ENCODE data around the gene SEMA4D.

SEMA4D gene

GRCh38 chr9:89442981-89443814, 54.7 kb downstream of the SEMA4D start:
- no peak overlapping the region for H3K4me3 ChIP-seq (ENCODE audit: low read depth in 1 of 5, low read length in 5 of 5)
- no peaks in the 10 kb centered on the region for H3K9me3 ChIP-seq (ENCODE audit: control insufficient read depth in 5 of 5, low read length in 5 of 5)
- no peak overlapping the region for H3K9ac ChIP-seq (ENCODE audit: low read length in 5 of 5)
- peaks cover 0 to 4% (median 0%) of the 10 kb centered on the region in 5 donors for H3K27me3 ChIP-seq (ENCODE audit: control insufficient read depth in 5 of 5, insufficient read depth in 4 of 5, low read length in 5 of 5)
- H3K27ac ChIP-seq (ENCODE audit: low read depth, low read length): no peak overlapping the region
- peaks cover 0 to 16% (median 0%) of the 10 kb centered on the region in 5 donors for H3K4me1 ChIP-seq (ENCODE audit: control insufficient read depth in 5 of 5, insufficient read depth in 5 of 5, low read length in 5 of 5)
- H3K36me3 ChIP-seq (ENCODE audit: control insufficient read depth in 5 of 5, insufficient read depth in 5 of 5, low read length in 5 of 5): no peaks in the 10 kb centered on the region

GRCh38 chr9:89442501-89442978, 55.4 kb downstream of the SEMA4D start:
- Histone ChIP-seq H3K4me1 (ENCODE audit: control insufficient read depth in 5 of 5, insufficient read depth in 5 of 5, low read length in 5 of 5) (peaks cover 0 to 16% (median 0%) of the 10 kb centered on the region in 5 donors), H3K36me3 (ENCODE audit: control insufficient read depth in 5 of 5, insufficient read depth in 5 of 5, low read length in 5 of 5) (no peaks in the 10 kb centered on the region), H3K9ac (ENCODE audit: low read length in 5 of 5) (no peak overlapping the region), H3K27me3 (ENCODE audit: control insufficient read depth in 5 of 5, insufficient read depth in 4 of 5, low read length in 5 of 5) (peaks cover 0 to 4% (median 0%) of the 10 kb centered on the region in 5 donors), H3K4me3 (ENCODE audit: low read depth in 1 of 5, low read length in 5 of 5) (no peak overlapping the region), H3K27ac (ENCODE audit: low read depth, low read length) (no peak overlapping the region), H3K9me3 (ENCODE audit: control insufficient read depth in 5 of 5, low read length in 5 of 5) (no peaks in the 10 kb centered on the region)

GRCh38 chr9:89441986-89442385, 55.9 kb downstream of the SEMA4D start:
- H3K4me3 ChIP-seq (ENCODE audit: low read depth in 1 of 5, low read length in 5 of 5): no peak overlapping the region
- H3K9me3 ChIP-seq (ENCODE audit: control insufficient read depth in 5 of 5, low read length in 5 of 5): no peaks in the 10 kb centered on the region
- H3K27ac ChIP-seq (ENCODE audit: low read depth, low read length): no peak overlapping the region
- peaks cover 0 to 4% (median 0%) of the 10 kb centered on the region in 5 donors for H3K27me3 ChIP-seq (ENCODE audit: control insufficient read depth in 5 of 5, insufficient read depth in 4 of 5, low read length in 5 of 5)
- H3K9ac ChIP-seq (ENCODE audit: low read length in 5 of 5): no peak overlapping the region
- H3K4me1 ChIP-seq (ENCODE audit: control insufficient read depth in 5 of 5, insufficient read depth in 5 of 5, low read length in 5 of 5): peaks cover 0 to 16% (median 0%) of the 10 kb centered on the region in 5 donors
- H3K36me3 ChIP-seq (ENCODE audit: control insufficient read depth in 5 of 5, insufficient read depth in 5 of 5, low read length in 5 of 5): no peaks in the 10 kb centered on the region

GRCh38 chr9:89441655-89441970, 56.3 kb downstream of the SEMA4D start:
- H3K9ac ChIP-seq (ENCODE audit: low read length in 5 of 5): no peak overlapping the region
- H3K4me3 ChIP-seq (ENCODE audit: low read depth in 1 of 5, low read length in 5 of 5): no peak overlapping the region
- H3K27me3 ChIP-seq (ENCODE audit: control insufficient read depth in 5 of 5, insufficient read depth in 4 of 5, low read length in 5 of 5): peaks cover 0 to 4% (median 0%) of the 10 kb centered on the region in 5 donors
- H3K4me1 ChIP-seq (ENCODE audit: control insufficient read depth in 5 of 5, insufficient read depth in 5 of 5, low read length in 5 of 5): peaks cover 0 to 16% (median 0%) of the 10 kb centered on the region in 5 donors
- no peaks in the 10 kb centered on the region for H3K36me3 ChIP-seq (ENCODE audit: control insufficient read depth in 5 of 5, insufficient read depth in 5 of 5, low read length in 5 of 5)
- no peak overlapping the region for H3K27ac ChIP-seq (ENCODE audit: low read depth, low read length)
- H3K9me3 ChIP-seq (ENCODE audit: control insufficient read depth in 5 of 5, low read length in 5 of 5): no peaks in the 10 kb centered on the region

- Histone ChIP-seq H3K4me3 (ENCODE audit: low read depth in 1 of 5, low read length in 5 of 5) (no peak overlapping the region), H3K4me1 (ENCODE audit: control insufficient read depth in 5 of 5, insufficient read depth in 5 of 5, low read length in 5 of 5) (peaks cover 0 to 16% (median 0%) of the 10 kb centered on the region in 5 donors), H3K36me3 (ENCODE audit: control insufficient read depth in 5 of 5, insufficient read depth in 5 of 5, low read length in 5 of 5) (no peaks in the 10 kb centered on the region), H3K9me3 (ENCODE audit: control insufficient read depth in 5 of 5, low read length in 5 of 5) (no peaks in the 10 kb centered on the region), H3K9ac (ENCODE audit: low read length in 5 of 5) (no peak overlapping the region), H3K27ac (ENCODE audit: low read depth, low read length) (no peak overlapping the region), H3K27me3 (ENCODE audit: control insufficient read depth in 5 of 5, insufficient read depth in 4 of 5, low read length in 5 of 5) (peaks cover 0 to 4% (median 0%) of the 10 kb centered on the region in 5 donors)
These were observed 56.8 kb downstream of the SEMA4D start for GRCh38 chr9:89440951-89441654.

- no peak overlapping the region for H3K4me3 ChIP-seq (ENCODE audit: low read depth in 1 of 5, low read length in 5 of 5)
- H3K27me3 ChIP-seq (ENCODE audit: control insufficient read depth in 5 of 5, insufficient read depth in 4 of 5, low read length in 5 of 5): peaks cover 0 to 4% (median 0%) of the 10 kb centered on the region in 5 donors
- peaks cover 0 to 16% (median 0%) of the 10 kb centered on the region in 5 donors for H3K4me1 ChIP-seq (ENCODE audit: control insufficient read depth in 5 of 5, insufficient read depth in 5 of 5, low read length in 5 of 5)
- H3K9ac ChIP-seq (ENCODE audit: low read length in 5 of 5): no peak overlapping the region
- no peaks in the 10 kb centered on the region for H3K36me3 ChIP-seq (ENCODE audit: control insufficient read depth in 5 of 5, insufficient read depth in 5 of 5, low read length in 5 of 5)
- H3K9me3 ChIP-seq (ENCODE audit: control insufficient read depth in 5 of 5, low read length in 5 of 5): no peaks in the 10 kb centered on the region
- no peak overlapping the region for H3K27ac ChIP-seq (ENCODE audit: low read depth, low read length)
These were observed 57.4 kb downstream of the SEMA4D start for GRCh38 chr9:89440548-89440947.

- Histone ChIP-seq H3K27me3 (ENCODE audit: control insufficient read depth in 5 of 5, insufficient read depth in 4 of 5, low read length in 5 of 5) (peaks cover 0 to 4% (median 0%) of the 10 kb centered on the region in 5 donors), H3K4me3 (ENCODE audit: low read depth in 1 of 5, low read length in 5 of 5) (no peak overlapping the region), H3K4me1 (ENCODE audit: control insufficient read depth in 5 of 5, insufficient read depth in 5 of 5, low read length in 5 of 5) (peaks cover 0 to 16% (median 0%) of the 10 kb centered on the region in 5 donors), H3K9me3 (ENCODE audit: control insufficient read depth in 5 of 5, low read length in 5 of 5) (no peaks in the 10 kb centered on the region), H3K9ac (ENCODE audit: low read length in 5 of 5) (no peak overlapping the region), H3K36me3 (ENCODE audit: control insufficient read depth in 5 of 5, insufficient read depth in 5 of 5, low read length in 5 of 5) (no peaks in the 10 kb centered on the region), H3K27ac (ENCODE audit: low read depth, low read length) (no peak overlapping the region)
These were observed 57.9 kb downstream of the SEMA4D start for GRCh38 chr9:89440046-89440445.

GRCh38 chr9:89439571-89439970, 58.3 kb downstream of the SEMA4D start:
- Histone ChIP-seq H3K27ac (ENCODE audit: low read depth, low read length) (no peak overlapping the region), H3K4me1 (ENCODE audit: control insufficient read depth in 5 of 5, insufficient read depth in 5 of 5, low read length in 5 of 5) (peaks cover 0 to 16% (median 0%) of the 10 kb centered on the region in 5 donors), H3K36me3 (ENCODE audit: control insufficient read depth in 5 of 5, insufficient read depth in 5 of 5, low read length in 5 of 5) (no peaks in the 10 kb centered on the region), H3K9me3 (ENCODE audit: control insufficient read depth in 5 of 5, low read length in 5 of 5) (no peaks in the 10 kb centered on the region), H3K9ac (ENCODE audit: low read length in 5 of 5) (no peak overlapping the region), H3K27me3 (ENCODE audit: control insufficient read depth in 5 of 5, insufficient read depth in 4 of 5, low read length in 5 of 5) (peaks cover 0 to 4% (median 0%) of the 10 kb centered on the region in 5 donors), H3K4me3 (ENCODE audit: low read depth in 1 of 5, low read length in 5 of 5) (no peak overlapping the region)

- Histone ChIP-seq H3K36me3 (ENCODE audit: control insufficient read depth in 5 of 5, insufficient read depth in 5 of 5, low read length in 5 of 5) (no peaks in the 10 kb centered on the region), H3K4me1 (ENCODE audit: control insufficient read depth in 5 of 5, insufficient read depth in 5 of 5, low read length in 5 of 5) (peaks cover 0 to 16% (median 0%) of the 10 kb centered on the region in 5 donors), H3K27ac (ENCODE audit: low read depth, low read length) (no peak overlapping the region), H3K4me3 (ENCODE audit: low read depth in 1 of 5, low read length in 5 of 5) (no peak overlapping the region), H3K27me3 (ENCODE audit: control insufficient read depth in 5 of 5, insufficient read depth in 4 of 5, low read length in 5 of 5) (peaks cover 0 to 4% (median 0%) of the 10 kb centered on the region in 5 donors), H3K9ac (ENCODE audit: low read length in 5 of 5) (no peak overlapping the region), H3K9me3 (ENCODE audit: control insufficient read depth in 5 of 5, low read length in 5 of 5) (no peaks in the 10 kb centered on the region)
These were observed 59.7 kb downstream of the SEMA4D start for GRCh38 chr9:89438194-89438593.

GRCh38 chr9:89437772-89438171, 60.1 kb downstream of the SEMA4D start:
- H3K9ac ChIP-seq (ENCODE audit: low read length in 5 of 5): no peak overlapping the region
- H3K4me1 ChIP-seq (ENCODE audit: control insufficient read depth in 5 of 5, insufficient read depth in 5 of 5, low read length in 5 of 5): peaks cover 0 to 16% (median 0%) of the 10 kb centered on the region in 5 donors

More at GRCh38 chr9:89437772-89438171, 60.1 kb downstream of the SEMA4D start:
- Histone ChIP-seq H3K36me3 (ENCODE audit: control insufficient read depth in 5 of 5, insufficient read depth in 5 of 5, low read length in 5 of 5) (no peaks in the 10 kb centered on the region), H3K4me3 (ENCODE audit: low read depth in 1 of 5, low read length in 5 of 5) (no peak overlapping the region), H3K27me3 (ENCODE audit: control insufficient read depth in 5 of 5, insufficient read depth in 4 of 5, low read length in 5 of 5) (peaks cover 0 to 4% (median 0%) of the 10 kb centered on the region in 5 donors), H3K27ac (ENCODE audit: low read depth, low read length) (no peak overlapping the region), H3K9me3 (ENCODE audit: control insufficient read depth in 5 of 5, low read length in 5 of 5) (no peaks in the 10 kb centered on the region)

Data from subcutaneous abdominal adipose tissue (tissue), 5 donors.